GM12874 (cell line): Measurements from ENCODE around the gene SLC12A9.

Experiments used
- TF ChIP-seq, protein P1 (sequence below): IDR thresholded peaks from 2 replicates; pipeline ENCODE4 v1.5.1; 2011; ENCODE audit warnings: low read depth, mild to moderate bottlenecking, control low read depth, low read length, moderate library complexity; ENCODE audit not compliant: insufficient read depth

The SLC12A9 gene

DNA sequence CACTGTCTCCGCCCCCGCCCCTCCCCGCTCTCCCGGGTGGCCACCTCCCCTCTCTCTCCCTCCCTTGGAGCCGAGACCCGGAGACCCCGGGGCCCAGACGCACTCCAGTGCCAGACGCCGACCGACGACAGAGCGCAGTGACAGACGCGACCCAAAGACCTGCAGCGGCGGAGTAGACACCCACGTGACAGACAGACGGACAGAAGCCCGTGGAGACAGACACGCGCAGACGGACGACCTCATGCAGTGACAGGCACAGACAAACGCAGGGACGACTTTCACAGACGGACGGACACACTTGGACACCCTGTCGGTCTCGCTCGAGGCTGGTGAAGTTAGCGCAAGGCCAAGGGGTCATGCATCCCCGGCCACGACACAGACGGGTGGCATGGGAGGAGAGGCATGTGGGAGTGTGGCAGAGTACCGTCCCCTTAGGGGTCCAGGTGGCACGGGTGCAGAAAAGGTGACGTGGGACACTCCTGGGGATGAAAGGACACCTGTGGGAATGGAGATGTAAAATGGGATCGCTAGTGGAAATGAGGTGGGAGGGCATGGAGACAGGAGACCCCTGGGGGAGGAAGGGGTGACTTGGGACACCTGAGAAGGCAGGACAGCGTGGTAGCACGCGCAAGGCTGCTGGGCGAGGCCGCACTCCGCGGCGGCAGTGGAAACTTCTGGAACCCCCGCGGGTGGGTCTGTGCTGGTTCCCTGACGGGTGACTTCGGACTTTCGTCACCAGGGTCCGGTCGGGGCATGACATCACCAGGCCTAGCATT is 43.6 kb downstream of the SLC12A9 start:
- TF ChIP-seq, protein P1, sequence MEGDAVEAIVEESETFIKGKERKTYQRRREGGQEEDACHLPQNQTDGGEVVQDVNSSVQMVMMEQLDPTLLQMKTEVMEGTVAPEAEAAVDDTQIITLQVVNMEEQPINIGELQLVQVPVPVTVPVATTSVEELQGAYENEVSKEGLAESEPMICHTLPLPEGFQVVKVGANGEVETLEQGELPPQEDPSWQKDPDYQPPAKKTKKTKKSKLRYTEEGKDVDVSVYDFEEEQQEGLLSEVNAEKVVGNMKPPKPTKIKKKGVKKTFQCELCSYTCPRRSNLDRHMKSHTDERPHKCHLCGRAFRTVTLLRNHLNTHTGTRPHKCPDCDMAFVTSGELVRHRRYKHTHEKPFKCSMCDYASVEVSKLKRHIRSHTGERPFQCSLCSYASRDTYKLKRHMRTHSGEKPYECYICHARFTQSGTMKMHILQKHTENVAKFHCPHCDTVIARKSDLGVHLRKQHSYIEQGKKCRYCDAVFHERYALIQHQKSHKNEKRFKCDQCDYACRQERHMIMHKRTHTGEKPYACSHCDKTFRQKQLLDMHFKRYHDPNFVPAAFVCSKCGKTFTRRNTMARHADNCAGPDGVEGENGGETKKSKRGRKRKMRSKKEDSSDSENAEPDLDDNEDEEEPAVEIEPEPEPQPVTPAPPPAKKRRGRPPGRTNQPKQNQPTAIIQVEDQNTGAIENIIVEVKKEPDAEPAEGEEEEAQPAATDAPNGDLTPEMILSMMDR: no peak

DNA sequence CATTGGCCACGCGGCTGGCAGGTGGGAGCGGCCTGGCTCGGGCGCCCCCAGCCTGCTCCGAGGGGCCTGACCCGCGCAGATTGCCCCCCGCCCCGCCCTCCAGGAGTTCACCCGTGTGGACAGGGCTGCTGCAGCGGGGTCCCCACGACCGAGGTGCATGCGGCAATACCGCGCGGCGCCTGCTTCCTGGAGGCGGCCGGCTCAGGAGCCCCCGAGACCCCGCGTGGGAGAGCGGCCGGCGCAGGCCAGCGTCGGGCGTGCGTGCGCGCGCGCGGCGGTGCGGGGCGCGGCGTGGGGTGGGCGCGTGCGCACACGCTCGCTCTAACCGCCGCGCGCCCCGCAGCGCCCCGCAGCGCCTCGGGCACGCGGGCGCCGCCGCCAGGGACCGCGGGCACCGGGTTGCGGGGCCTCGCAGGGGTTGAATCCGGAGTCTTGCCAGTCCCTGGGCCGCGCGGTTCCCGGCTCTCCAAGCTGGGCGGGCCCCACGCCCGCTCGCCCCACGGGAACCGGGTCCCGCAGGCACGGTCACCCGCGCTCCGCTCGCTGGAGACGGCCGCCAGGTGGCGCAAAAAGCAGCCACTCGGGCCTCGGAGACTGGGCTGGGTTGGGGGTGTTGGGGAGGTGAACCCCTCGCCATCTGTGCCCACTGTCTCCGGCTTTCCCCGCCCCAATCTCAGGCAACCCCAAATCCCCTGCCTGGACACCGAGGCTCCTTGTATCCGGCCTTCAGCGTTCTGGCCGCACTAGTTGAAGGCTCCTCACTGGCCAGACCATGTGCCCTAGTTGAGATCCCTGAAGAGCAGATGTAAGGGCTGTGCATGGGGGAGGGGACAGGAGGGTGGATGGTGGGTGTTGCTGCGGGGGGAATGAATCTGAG is 44.5 kb downstream of the SLC12A9 start:
- TF ChIP-seq, protein P1: peak; percentile 92

DNA sequence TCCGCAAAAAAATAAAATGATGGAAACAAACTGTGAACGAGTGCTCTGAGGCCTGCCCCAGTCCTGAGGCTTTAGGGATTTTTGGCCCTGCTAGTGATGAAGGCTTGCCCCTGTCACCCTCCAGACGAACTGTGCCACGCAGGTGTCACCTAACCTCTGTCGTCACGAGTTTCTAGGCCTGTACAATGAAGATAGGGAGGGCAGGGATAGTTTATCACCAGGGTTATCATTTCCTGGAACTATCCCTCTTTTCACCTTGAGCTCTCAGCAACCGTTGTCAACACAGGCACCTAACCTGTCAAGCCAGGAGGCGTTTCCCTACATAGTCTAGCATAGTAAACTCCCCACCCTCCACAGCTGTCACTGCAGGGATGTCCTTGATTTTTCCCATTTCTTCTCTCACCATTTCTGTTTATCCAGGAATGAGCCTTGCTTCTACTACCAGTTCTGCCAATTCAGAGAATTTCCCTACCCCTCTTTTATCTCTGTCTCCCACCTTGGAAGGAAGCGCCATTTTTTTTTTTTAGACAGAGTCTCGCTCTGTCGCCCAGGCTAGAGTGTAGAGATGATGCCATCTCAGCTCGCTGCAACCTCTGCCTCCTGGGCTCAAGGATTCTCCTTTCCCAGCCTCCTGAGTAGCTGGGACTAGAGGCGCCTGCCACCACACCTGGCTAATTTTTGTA is 45.4 kb downstream of the SLC12A9 start:
- TF ChIP-seq, protein P1: no peak

DNA sequence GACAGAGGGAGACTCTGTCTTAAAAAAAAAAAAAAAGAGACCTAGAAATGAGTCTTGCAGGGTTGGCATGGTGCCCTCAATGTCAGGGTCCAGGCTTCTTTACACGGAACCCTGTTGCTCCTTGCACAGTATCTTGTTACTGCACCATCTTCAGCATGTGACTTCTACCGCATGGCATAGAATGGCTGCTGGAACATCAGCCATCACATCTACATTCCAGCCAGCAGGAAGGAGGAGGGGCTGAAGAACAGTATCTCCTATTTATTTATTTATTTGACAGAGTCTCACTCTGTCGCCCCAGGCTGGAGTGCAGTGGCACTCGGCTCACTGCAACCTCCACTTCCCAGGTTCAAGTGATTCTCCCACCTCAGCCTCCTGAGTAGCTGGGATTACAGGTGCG is 46.9 kb downstream of the SLC12A9 start:
- TF ChIP-seq, protein P1: no peak

DNA sequence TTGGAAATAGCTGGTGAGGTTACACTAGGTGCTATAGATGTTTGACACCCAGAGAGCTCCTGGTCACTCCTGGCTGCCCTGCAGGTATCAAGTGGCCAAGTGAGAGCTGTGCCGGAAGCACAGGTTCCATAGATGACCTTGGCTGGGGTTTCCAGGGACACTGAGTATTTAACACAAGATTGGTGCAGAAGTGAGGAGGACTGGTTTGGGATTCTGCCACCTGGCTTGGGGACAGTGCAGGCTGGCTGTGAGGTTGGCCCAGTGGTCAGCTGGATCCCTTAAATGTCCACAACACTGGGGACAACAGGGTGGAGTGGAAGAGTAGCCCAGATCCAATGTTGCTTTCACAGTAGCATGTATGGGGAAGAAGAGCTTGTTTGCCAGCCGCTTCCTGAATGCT is 48.5 kb downstream of the SLC12A9 start:
- TF ChIP-seq, protein P1: no peak

DNA sequence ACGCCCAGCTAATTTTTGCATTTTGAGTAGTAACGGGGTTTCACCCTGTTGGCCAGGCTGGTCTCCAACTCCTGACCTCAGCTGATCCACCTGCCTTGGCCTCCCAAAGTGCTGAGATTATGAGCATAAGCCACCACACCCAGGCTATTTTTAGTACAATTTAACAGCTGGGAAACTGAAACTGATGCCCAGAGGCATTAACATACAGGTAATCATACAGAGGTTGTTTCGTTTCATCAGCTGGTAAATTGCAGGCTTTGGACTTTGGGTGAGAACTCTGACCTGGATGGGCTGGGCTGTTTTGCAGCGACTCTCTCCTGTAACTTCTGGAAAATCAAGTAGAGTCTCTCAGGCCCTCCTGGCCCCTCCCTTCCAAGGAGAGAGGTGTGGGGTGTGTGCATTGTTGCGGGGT is 49.4 kb downstream of the SLC12A9 start:
- TF ChIP-seq, protein P1: no peak

DNA sequence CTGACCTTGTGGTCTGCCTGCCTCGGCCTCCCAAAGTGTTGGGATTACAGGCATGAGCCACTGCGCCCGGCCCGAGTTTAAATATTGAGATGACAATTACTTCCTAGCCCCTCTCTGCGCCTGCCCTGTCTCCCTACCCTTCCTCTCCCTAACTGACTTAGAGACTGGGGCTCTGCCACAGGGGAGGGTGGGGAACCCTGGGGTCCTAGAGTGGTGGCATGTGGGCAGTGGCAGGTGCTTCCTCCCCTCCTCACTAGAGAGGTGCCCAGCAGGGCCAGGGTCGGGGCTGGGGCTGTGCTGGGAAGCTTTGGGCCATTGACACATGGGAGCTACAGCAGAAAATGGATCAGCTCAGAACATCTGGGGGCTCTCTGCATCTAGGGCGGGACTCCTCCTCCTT is 50.1 kb downstream of the SLC12A9 start:
- TF ChIP-seq, protein P1: no peak
